ENCODE measurements around the gene SALL4.
"Not testable (repeated sequence)": the region's sequence is repeated elsewhere in the genome, so short reads cannot be mapped to it uniquely, and the experiment has no call there.

SALL4 gene

GRCh38 chr20:51802170-51802751 lies at the start of gene SALL4:
Gene SALL4, minus strand, starts transcription at chr20:51802521. Its CDS starts 113 bp downstream, at chr20:51802408.
- no peak for DNase-seq

- DNase-seq, result no peak
Measured at GRCh38 chr20:51848346-51848745, 46.0 kb upstream of the SALL4 start.

GRCh38 chr20:51840865-51841264 lies 38.5 kb upstream of the SALL4 start:
- no peak for DNase-seq

- no peak for DNase-seq
Measured at GRCh38 chr20:51837876-51838420, 35.6 kb upstream of the SALL4 start.

- DNase-seq, result no peak
Measured at GRCh38 chr20:51837436-51837835, 35.1 kb upstream of the SALL4 start.

GRCh38 chr20:51833326-51833725 lies 31.0 kb upstream of the SALL4 start:
- DNase-seq, result no peak

- no peak for DNase-seq
Measured at GRCh38 chr20:51832276-51832675, 30.0 kb upstream of the SALL4 start.

- DNase-seq, result no peak
Measured at GRCh38 chr20:51831866-51832265, 29.5 kb upstream of the SALL4 start.

- no peak for DNase-seq
Measured at GRCh38 chr20:51830538-51830937, 28.2 kb upstream of the SALL4 start.

GRCh38 chr20:51828762-51829161 lies 26.4 kb upstream of the SALL4 start:
- no peak for DNase-seq

GRCh38 chr20:51826372-51826771 lies 24.1 kb upstream of the SALL4 start:
- DNase-seq, result no peak

GRCh38 chr20:51818479-51819008 lies 16.2 kb upstream of the SALL4 start:
- DNase-seq, result no peak

GRCh38 chr20:51816856-51817255 lies 14.5 kb upstream of the SALL4 start:
- DNase-seq, result not testable (repeated sequence)

- DNase-seq, result no peak
Measured at GRCh38 chr20:51815383-51816076, 13.2 kb upstream of the SALL4 start.

- DNase-seq, result no peak
Measured at GRCh38 chr20:51812861-51813260, 10.5 kb upstream of the SALL4 start.

GRCh38 chr20:51811514-51812128 lies 9.3 kb upstream of the SALL4 start:
- no peak for DNase-seq

- no peak for DNase-seq
Measured at GRCh38 chr20:51811042-51811355, 8.7 kb upstream of the SALL4 start.

GRCh38 chr20:51810155-51811041 lies 8.1 kb upstream of the SALL4 start:
- DNase-seq, result no peak

- no peak for DNase-seq
Measured at GRCh38 chr20:51807720-51808250, 5.5 kb upstream of the SALL4 start.

GRCh38 chr20:51804754-51805153 lies 2.4 kb upstream of the SALL4 start:
- DNase-seq, result no peak

- no peak for DNase-seq
Measured at GRCh38 chr20:51803148-51803854, 980 bp upstream of the SALL4 start.

- no peak for DNase-seq
Measured at GRCh38 chr20:51801823-51802123, 548 bp downstream of the SALL4 start.

Data from activated naive CD4-positive, alpha-beta T cell (primary cell).